ENCODE data around the gene KLHL36.

- TF ChIP-seq ATF6 (CRISPR knock-in tag; IDR thresholded peaks at IDR 0.05) (no peak), CTCF (IDR thresholded peaks at IDR 0.05) (no peak), ZNF121 (CRISPR knock-in tag; IDR thresholded peaks at IDR 0.05) (no peak), JUN (CRISPR knock-in tag; IDR thresholded peaks at IDR 0.05) (no peak), USF2 (CRISPR knock-in tag; IDR thresholded peaks at IDR 0.05) (no peak), ESRRA (CRISPR knock-in tag; IDR thresholded peaks at IDR 0.05; ENCODE audit: borderline replicate concordance) (no peak), ETV6 (CRISPR knock-in tag; IDR thresholded peaks at IDR 0.05) (no peak), TEAD4 (CRISPR knock-in tag; IDR thresholded peaks at IDR 0.05) (no peak), ZNF281 (CRISPR knock-in tag; IDR thresholded peaks at IDR 0.05) (no peak), ATF3 (CRISPR knock-in tag; conservative IDR thresholded peaks at IDR 0.05) (no peak)
These were observed 27.6 kb downstream of the KLHL36 start for GRCh38 chr16:84675884-84676283.
